HG03095 (cell line): ENCODE results near the gene RNU7-1.
"Not testable (repeated sequence)": the region's sequence is repeated elsewhere in the genome, so short reads cannot be mapped to it uniquely, and the experiment has no call there.

Source experiments
- ATAC-seq: cut with Tn5 transposase; IDR thresholded peaks from one replicate; pipeline ENCODE4 v1.9.1; 2021; ENCODE audit warnings: moderate library complexity; ENCODE audit not compliant: unreplicated experiment

Gene RNU7-1

GRCh38 chr12:6943722-6944380, at the start of gene RNU7-1, which contains the start of gene C12orf57:
RNU7-1 (plus strand) TSS chr12:6943816.
C12orf57 (plus strand) TSS chr12:6944022; CDS start chr12:6944122, 100 bp downstream.
- ATAC-seq = peak; percentile 30

- ATAC-seq = no peak
Measured at GRCh38 chr12:6894321-6894720, 49.3 kb upstream of the RNU7-1 start.

GRCh38 chr12:6896846-6897435, 46.7 kb upstream of the RNU7-1 start:
- ATAC-seq = no peak

- ATAC-seq = no peak
Measured at GRCh38 chr12:6899427-6899826, 44.2 kb upstream of the RNU7-1 start.

GRCh38 chr12:6899837-6900519, 43.6 kb upstream of the RNU7-1 start:
- no peak for ATAC-seq

- no peak for ATAC-seq
Measured at GRCh38 chr12:6902448-6902847, 41.2 kb upstream of the RNU7-1 start.

- no peak for ATAC-seq
Measured at GRCh38 chr12:6903722-6904121, 39.9 kb upstream of the RNU7-1 start.

- peak; percentile 94 for ATAC-seq
Measured at GRCh38 chr12:6904280-6905276, 39.0 kb upstream of the RNU7-1 start, which contains the start of gene LRRC23. LRRC23 (plus strand) TSS chr12:6904822; CDS start chr12:6905634, 812 bp downstream.

- no peak for ATAC-seq
Measured at GRCh38 chr12:6905414-6906040, 38.1 kb upstream of the RNU7-1 start.

GRCh38 chr12:6908141-6908540, 35.5 kb upstream of the RNU7-1 start:
- ATAC-seq = not testable (repeated sequence)

GRCh38 chr12:6909421-6910145, 34.0 kb upstream of the RNU7-1 start:
- ATAC-seq = no peak

- ATAC-seq = no peak
Measured at GRCh38 chr12:6912164-6912935, 31.3 kb upstream of the RNU7-1 start.

GRCh38 chr12:6914246-6914946, 29.2 kb upstream of the RNU7-1 start, which contains the start of gene ENO2:
ENO2 (plus strand) TSS chr12:6914580; CDS start chr12:6915833, 1,253 bp downstream.
- peak; percentile 78 for ATAC-seq

- ATAC-seq = no peak
Measured at GRCh38 chr12:6914947-6915788, 28.4 kb upstream of the RNU7-1 start.

- ATAC-seq = no peak
Measured at GRCh38 chr12:6915789-6916285, 27.8 kb upstream of the RNU7-1 start.

- ATAC-seq = no peak
Measured at GRCh38 chr12:6916426-6917200, 27.0 kb upstream of the RNU7-1 start.
